K562 (cell line): ENCODE results near the gene PDCD1. TPM values are rescaled to one million over a fixed set of nuclear protein-coding genes. Genes with fewer than 3 reads are reported as not detected.

Experiments
- ATAC-seq: fragments of 200-7000 bp; cut with Tn5 transposase; 3 replicates; pipeline ENCODE4 v1.9.1; 2020; ENCODE audit warnings: moderate library complexity
- BruUV-seq: library from RNA; stranded (reverse); fragments of 400-500 nt; replicated peaks from 2 replicates; lab custom pipeline; 2021; lab: Mats Ljungman, UMichigan
- CTCF ChIA-PET: fragments of 300-600 bp; formaldehyde crosslinking; extraction: SDS; loops from one replicate; lab custom pipeline; 2021; ENCODE audit warnings: low intra/inter-chr PET ratio; lab: Yijun Ruan, JAX
- POLR2A ChIA-PET: fragments of 300-600, 350-650 bp; sonication (Branson Sonifier 250); formaldehyde crosslinking; extraction: SDS; loops from one replicate; lab custom pipeline; 2021; ENCODE audit warnings: antibody characterized with exemption, inconsistent platforms; lab: Yijun Ruan, JAX
- DNase-seq, 4 experiments: peaks; one replicate each; pipeline versions ENCODE4 v3.0.0 to v3.0.0-alpha.2; 2011 to 2018; ENCODE audit warnings: low spot score in 3 of 4, mixed read lengths in 3 of 4; ENCODE audit errors: extremely low read depth in 1 of 4
- FAIRE-seq: peaks from 2 replicates; lab custom pipeline; 2011; peaks lifted over from hg19 to GRCh38; lab: Jason Lieb, UNC
- H2AFZ ChIP-seq: 2 replicates; pipeline ENCODE4 v1.6.0; 2011; ENCODE audit warnings: low read depth, low read length, control low read depth, inconsistent platforms
- H3K27ac ChIP-seq: fragments of 200-600 bp; 3 replicates; pipeline ENCODE4 v1.8.0; 2011; ENCODE audit warnings: low read depth, mild to moderate bottlenecking, control low read depth, inconsistent platforms, low read length, moderate library complexity, mixed read lengths; ENCODE audit errors: extremely low read depth
- H3K27me3 ChIP-seq, 2 experiments: fragments of 300-600 bp in 1 of 2; 2 replicates in 1 of 2; 3 replicates in 1 of 2; pipeline versions ENCODE4 v1.6.0 to v1.8.0; 2011; ENCODE audit warnings: inconsistent platforms in 2 of 2, low read length in 2 of 2, mild to moderate bottlenecking in 1 of 2, mixed read lengths in 1 of 2, moderate library complexity in 1 of 2; ENCODE audit not compliant: control insufficient read depth in 2 of 2, insufficient read depth in 2 of 2
- H3K36me3 ChIP-seq: fragments of 300-600 bp; 3 replicates; pipeline ENCODE4 v1.8.0; 2011; ENCODE audit warnings: mild to moderate bottlenecking, low read length, inconsistent platforms; ENCODE audit not compliant: control insufficient read depth, insufficient read depth
- H3K4me1 ChIP-seq, 2 experiments: fragments of 200-600 bp in 1 of 2; replicated peaks in 1 of 2; 2 replicates in 1 of 2; 3 replicates in 1 of 2; pipeline versions ENCODE4 v1.5.1 to v1.8.0; 2011; ENCODE audit warnings: inconsistent platforms in 2 of 2, low read length in 2 of 2, mild to moderate bottlenecking in 1 of 2, mixed read lengths in 1 of 2, moderate library complexity in 1 of 2; ENCODE audit not compliant: control insufficient read depth in 2 of 2, insufficient read depth in 2 of 2
- H3K4me2 ChIP-seq: 2 replicates; pipeline ENCODE4 v1.6.1; 2011; ENCODE audit warnings: low read length, control low read depth, inconsistent platforms, mixed read lengths; ENCODE audit not compliant: insufficient read depth
- H3K4me3 ChIP-seq: fragments of 200-600 bp; sonication (generic), shearing (Covaris generic); 2 replicates; pipeline ENCODE4 v1.5.1; 2016; ENCODE audit warnings: control low read depth, inconsistent platforms
- H3K79me2 ChIP-seq: fragments of 200-600 bp; 3 replicates; pipeline ENCODE4 v1.8.0; 2011; ENCODE audit warnings: low read length, inconsistent platforms; ENCODE audit not compliant: control insufficient read depth, insufficient read depth
- H3K9ac ChIP-seq, 2 experiments: 2 replicates each; pipeline versions ENCODE4 v1.6.0 to v1.6.1; 2011; ENCODE audit warnings: low read depth in 2 of 2, low read length in 2 of 2, control low read depth in 1 of 2, inconsistent platforms in 1 of 2, mild to moderate bottlenecking in 1 of 2, mixed read lengths in 1 of 2; ENCODE audit not compliant: insufficient read depth in 1 of 2
- H3K9me1 ChIP-seq: one replicate; pipeline ENCODE4 v1.6.0; 2011; ENCODE audit warnings: inconsistent platforms, mild to moderate bottlenecking, low read length, moderate library complexity; ENCODE audit not compliant: control insufficient read depth, insufficient read depth
- H3K9me3 ChIP-seq: replicated peaks from 2 replicates; pipeline ENCODE4 v1.5.1; 2011; ENCODE audit warnings: low read depth, low read length, inconsistent platforms; ENCODE audit not compliant: control insufficient read depth, insufficient read depth
- H4K20me1 ChIP-seq: replicated peaks from 2 replicates; pipeline ENCODE4 v1.6.1; 2011; ENCODE audit warnings: low read length, inconsistent platforms, mixed read lengths; ENCODE audit not compliant: control insufficient read depth, insufficient read depth
- C11orf30 ChIP-seq: fragments of 450-650 bp; IDR thresholded peaks from 2 replicates; pipeline ENCODE4 v1.6.1; 2016; ENCODE audit warnings: low read depth, mild to moderate bottlenecking
- CCNT2 ChIP-seq: IDR thresholded peaks from 2 replicates; pipeline ENCODE4 v1.6.1; 2011; ENCODE audit warnings: borderline replicate concordance, low read depth, mild to moderate bottlenecking, moderate library complexity, mixed read lengths, low read length; ENCODE audit not compliant: insufficient read length; ENCODE audit errors: extremely low read depth
- FOXK2 ChIP-seq, 2 experiments: fragments of 450-650 bp; IDR thresholded peaks in 1 of 2; conservative IDR thresholded peaks in 1 of 2; 2 replicates each; pipeline ENCODE4 v1.6.1; 2016; ENCODE audit warnings: low read depth in 2 of 2, mild to moderate bottlenecking in 1 of 2
- PHF21A ChIP-seq: fragments of 450-650 bp; IDR thresholded peaks from 2 replicates; pipeline ENCODE4 v1.6.1; 2017; ENCODE audit warnings: low read depth, borderline replicate concordance
- RBM14 ChIP-seq: fragments of 200-400 bp; formaldehyde crosslinking; IDR thresholded peaks from 2 replicates; pipeline ENCODE4 v1.6.1; 2018; ENCODE audit warnings: low read depth, mild to moderate bottlenecking, low read length, moderate library complexity, borderline replicate concordance; ENCODE audit not compliant: insufficient read depth
- RERE ChIP-seq: sonication (generic); formaldehyde crosslinking; IDR thresholded peaks from 2 replicates; pipeline ENCODE4 v1.8.0; 2023; ENCODE audit warnings: missing genetic modification reagents, mild to moderate bottlenecking, borderline replicate concordance
- SRSF7 ChIP-seq: fragments of 200-400 bp; formaldehyde crosslinking; optimal IDR thresholded peaks from 2 replicates; pipeline ENCODE3; 2017; ENCODE audit warnings: mild to moderate bottlenecking, low read depth, low read length
- TCF15 ChIP-seq: fragments of 250-450 bp; sonication (Bioruptor Pico); IDR thresholded peaks from 2 replicates; pipeline ENCODE4 v1.8.0; 2022; ENCODE audit warnings: moderate library complexity, mild to moderate bottlenecking, inconsistent platforms
- TCF3 ChIP-seq: sonication (generic); formaldehyde crosslinking; IDR thresholded peaks from 2 replicates; pipeline ENCODE4 v1.4.0; 2020; ENCODE audit warnings: mild to moderate bottlenecking, missing genetic modification reagents
- ZNF518B ChIP-seq: fragments of 250-450 bp; sonication (Bioruptor Pico); IDR thresholded peaks from 2 replicates; pipeline ENCODE4 v1.5.0; 2021; ENCODE audit warnings: mild to moderate bottlenecking, moderate library complexity
- WGBS: fragments of 100-300 bp; shearing (Covaris generic); methylation state at CpG from one replicate; pipeline ENCODE4 v1.1.6; 2016; ENCODE audit warnings: low coverage, mixed read lengths; ENCODE audit not compliant: insufficient coverage; ENCODE audit errors: missing lambda C conversion rate; 5-methylcytosine and 5-hydroxymethylcytosine counted together
- in situ Hi-C: fragments of 300-500 bp; cut with MboI; formaldehyde crosslinking; loops from 4 replicates; pipeline ENCODE4 v1.15.0; 2018; ENCODE audit warnings: inconsistent platforms, mixed read lengths
- intact Hi-C: fragments of 100-400 bp; cut with micrococcal nuclease; formaldehyde crosslinking; loops from 2 replicates; pipeline ENCODE4 v1.14.2; 2022
- polyA plus RNA-seq, 8 experiments: library from polyadenylated mRNA; depleted of rRNA in 4 of 8; stranded (reverse) in 5 of 8; unstranded in 3 of 8; fragments of >200 nt; fragmentation: Nextera tagmentation in 2 of 8; fragmentation: Illumina TruSeq in 1 of 8; extraction: Ambion mirVana in 2 of 8; extraction: Trizol in 1 of 8; gene quantifications; 2 replicates each; pipeline versions ENCODE4 v1.2.1 to v1.2.3, GENCODE V29; 2011 to 2014; ENCODE audit warnings: inconsistent platforms in 1 of 8, missing spikeins in 1 of 8
- total RNA-seq, 7 experiments: library from RNA; depleted of rRNA in 6 of 7; stranded (reverse); fragments of >200 nt in 6 of 7; fragmentation: Illumina TruSeq in 2 of 7; extraction: Trizol in 2 of 7; gene quantifications; 2 replicates each; pipeline versions ENCODE4 v1.2.1 to v1.2.3, GENCODE V29; 2011 to 2021; ENCODE audit warnings: low replicate concordance in 1 of 7

PDCD1 gene
- total and polyA plus RNA-seq, 9 of the 15 experiments (the other 6 are each of a cell fraction or from before 2014, with no cell fraction given) = 0.15 to 2.5 (median 1.0) TPM; not detected in 2

- TF ChIP-seq RERE (CRISPR knock-in tag) (no peak), PHF21A (no peak)
Measured at GRCh38 chr2:241890524-241891235, 32.0 kb upstream of the PDCD1 start (continued).

GRCh38 chr2:241888641-241889040 lies 29.9 kb upstream of the PDCD1 start:
- H3K9me3 ChIP-seq = no peaks in the 10 kb centered on the region
- ATAC-seq = no peak
- no peak overlapping the region for H2AFZ ChIP-seq
- H3K36me3 ChIP-seq = no peaks in the 10 kb centered on the region
- peaks cover 14 to 32% of the 10 kb centered on the region in 2 experiments for H3K4me1 ChIP-seq
- H3K79me2 ChIP-seq = no peaks in the 10 kb centered on the region
- H3K4me2 ChIP-seq = no peak overlapping the region
- no peak for FAIRE-seq
- H3K27ac ChIP-seq = no peak overlapping the region
- H4K20me1 ChIP-seq = no peaks in the 10 kb centered on the region; the same call in 1 of the 2 replicates
- 90% methylated on average over 2 of the region's 6 CpGs for WGBS
- no peak overlapping the region for H3K4me3 ChIP-seq
- POLR2A ChIA-PET = no interaction called here
- H3K9ac ChIP-seq = no peak overlapping the region
- no peaks in the 10 kb centered on the region; a peak in 1 of 5 replicates for H3K27me3 ChIP-seq
- peaks cover 4% of the 10 kb centered on the region for H3K9me1 ChIP-seq
- in situ Hi-C loops = no loop called here
- CTCF ChIA-PET = no interaction called here
- no peak for DNase-seq
- BruUV-seq = no TSS peak
- intact Hi-C loops = no loop called here
- TF ChIP-seq C11orf30 (no peak), TCF15 (CRISPR knock-in tag) (no peak), CCNT2 (no peak), FOXK2 (conservative IDR thresholded peaks at IDR 0.05 in 1 of 2, IDR thresholded peaks at IDR 0.05 in 1 of 2; ENCODE audit: low read depth in 2 of 2) (no peak), RBM14 (no peak), TCF3 (CRISPR knock-in tag) (no peak), ZNF518B (CRISPR knock-in tag) (no peak), SRSF7 (no peak)
